Heart left ventricle (tissue), 13 donors: ENCODE data around the gene ATG9B.
A peak's percentile ranks its signal among the peaks of the same experiment; 100 is the strongest.

Experiments
- POLR2A ChIP-seq, 2 donors: fragments of 450-650 bp; IDR thresholded peaks; one replicate each; pipeline ENCODE4 v1.6.1; 2017; ENCODE audit warnings: antibody characterized with exemption in 2 of 2, mild to moderate bottlenecking in 2 of 2, moderate library complexity in 2 of 2
- TF ChIP-seq, protein P1 (sequence below), 12 donors: fragments of 200-600 bp; sonication (generic) in 4 of 12; IDR thresholded peaks; one replicate each; pipeline versions ENCODE4 v1.5.0 to v1.8.0; 2018 to 2022; ENCODE audit warnings: antibody characterized with exemption in 12 of 12, mild to moderate bottlenecking in 5 of 12
- donor health status: ischemic (EF 13 %, LVEDD 7.1; RV severe dilation, severe dysfunction).
- donor health status: DM: no; HTN: yes; CAD: no.
- donor health status: DM: no; HTN: no; CAD: no.
- donor health status: ischemic (EF 25% LVEDD 6.9; RV normal size, moderate dysfunction).
- donor health status: ischemic (EF 25% LVEDD 5.7; RV mildly dilated, moderate dysfunction).
- donor health status: ischemic (EF 35%, LVEDD 5.7; RV mildly dilated, moderate dysfunction).
- donor health status: nonischemic (EF 11% LVEDD 7.7; RV severe dilation, severe dysfunction).
- donor health status: DM: yes; HTN: yes; CAD: no.
- donor health status: PGD.
- donor health status: ischemic (EF 29% LVEDD 5.4; RV normal size, mild dysfunction).
- donor health status: nonischemic (EF 23%, LVEDD 6.1; RV moderate dilation, normal function).

DNA sequence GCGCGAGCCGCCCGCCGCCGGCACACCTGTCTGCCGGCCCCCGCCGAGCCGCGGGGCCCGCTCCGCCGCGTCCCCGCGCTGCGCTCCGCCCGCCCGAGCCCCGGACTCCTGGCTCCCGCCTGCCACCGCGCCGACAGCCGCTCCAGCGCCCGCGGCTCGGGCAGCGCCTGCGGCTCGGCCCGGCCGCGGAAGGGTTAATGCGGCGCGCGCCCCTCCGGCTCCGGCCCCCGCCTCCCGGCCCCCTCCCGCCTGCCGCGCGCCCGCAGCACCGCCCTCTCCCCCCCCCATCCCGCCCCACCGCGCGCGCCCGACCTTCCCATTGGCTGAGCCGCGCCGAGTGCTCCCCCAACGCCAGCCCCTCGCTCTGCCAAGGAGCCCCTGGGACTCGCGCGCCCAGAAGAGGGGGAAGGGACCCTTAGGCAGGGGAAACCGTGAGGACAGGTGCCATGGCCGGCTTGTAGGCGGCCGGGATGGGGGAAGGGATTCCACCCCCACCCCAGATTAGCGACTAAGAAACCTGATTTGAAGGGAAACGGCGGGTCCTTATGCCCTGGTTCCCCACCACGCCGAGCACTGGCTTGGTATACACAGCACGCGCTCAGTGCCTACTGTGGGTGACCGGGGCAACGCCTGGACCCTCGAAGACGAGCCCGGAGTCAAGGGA lies 46.0 kb downstream of the ATG9B start, which contains the start of gene KCNH2:
- TF ChIP-seq, protein P1, sequence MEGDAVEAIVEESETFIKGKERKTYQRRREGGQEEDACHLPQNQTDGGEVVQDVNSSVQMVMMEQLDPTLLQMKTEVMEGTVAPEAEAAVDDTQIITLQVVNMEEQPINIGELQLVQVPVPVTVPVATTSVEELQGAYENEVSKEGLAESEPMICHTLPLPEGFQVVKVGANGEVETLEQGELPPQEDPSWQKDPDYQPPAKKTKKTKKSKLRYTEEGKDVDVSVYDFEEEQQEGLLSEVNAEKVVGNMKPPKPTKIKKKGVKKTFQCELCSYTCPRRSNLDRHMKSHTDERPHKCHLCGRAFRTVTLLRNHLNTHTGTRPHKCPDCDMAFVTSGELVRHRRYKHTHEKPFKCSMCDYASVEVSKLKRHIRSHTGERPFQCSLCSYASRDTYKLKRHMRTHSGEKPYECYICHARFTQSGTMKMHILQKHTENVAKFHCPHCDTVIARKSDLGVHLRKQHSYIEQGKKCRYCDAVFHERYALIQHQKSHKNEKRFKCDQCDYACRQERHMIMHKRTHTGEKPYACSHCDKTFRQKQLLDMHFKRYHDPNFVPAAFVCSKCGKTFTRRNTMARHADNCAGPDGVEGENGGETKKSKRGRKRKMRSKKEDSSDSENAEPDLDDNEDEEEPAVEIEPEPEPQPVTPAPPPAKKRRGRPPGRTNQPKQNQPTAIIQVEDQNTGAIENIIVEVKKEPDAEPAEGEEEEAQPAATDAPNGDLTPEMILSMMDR (IDR thresholded peaks at IDR 0.05), result no peak
- peak in 1 of 2 donors; percentile 41 for TF ChIP-seq POLR2A (IDR thresholded peaks at IDR 0.05)
